Esophagus mucosa (tissue), 1 donor: ENCODE results near the gene SLC5A1. TPM values are rescaled to one million over a fixed set of nuclear protein-coding genes. Genes with fewer than 3 reads are reported as not detected.

Experiments
- ATAC-seq: fragments of 200-7000 bp; cut with Tn5 transposase; one replicate; pipeline ENCODE4 v1.9.1; 2020
- total RNA-seq: library from RNA; stranded (reverse); gene quantifications from one replicate; pipeline ENCODE4 v1.2.4, GENCODE V29; 2023
- donor health status: DM: yes; HTN: yes; CAD: no.

SLC5A1 gene
- total RNA-seq, result 8.1 TPM

GRCh38 chr22:32042924-32043323 is at the start of gene SLC5A1:
Gene SLC5A1, plus strand, starts transcription at chr22:32043261. Its CDS starts 21 bp downstream, at chr22:32043282.
- peak; percentile 87 for ATAC-seq

DNA sequence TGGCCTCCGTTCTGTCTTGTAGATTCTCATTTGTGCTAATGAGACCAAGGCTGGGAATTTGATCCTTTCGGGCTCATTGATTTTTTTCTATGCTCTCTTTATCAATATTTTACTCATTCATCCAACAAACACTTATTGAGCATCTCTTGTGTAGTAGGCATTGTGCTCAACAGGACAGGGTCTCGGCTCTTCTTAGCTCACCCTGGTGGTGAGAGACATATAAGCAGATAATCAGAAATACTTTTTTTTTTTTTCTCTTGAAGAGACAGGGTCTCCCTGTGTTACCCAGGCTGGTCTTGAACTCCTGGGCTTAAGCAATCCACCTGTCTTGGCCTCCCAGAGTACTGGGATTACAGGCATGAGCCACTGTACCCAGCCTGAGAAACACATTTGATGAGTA is 48.0 kb upstream of the SLC5A1 start:
- no peak for ATAC-seq

GRCh38 chr22:31995807-31996206 is 47.3 kb upstream of the SLC5A1 start:
- ATAC-seq, result no peak

DNA sequence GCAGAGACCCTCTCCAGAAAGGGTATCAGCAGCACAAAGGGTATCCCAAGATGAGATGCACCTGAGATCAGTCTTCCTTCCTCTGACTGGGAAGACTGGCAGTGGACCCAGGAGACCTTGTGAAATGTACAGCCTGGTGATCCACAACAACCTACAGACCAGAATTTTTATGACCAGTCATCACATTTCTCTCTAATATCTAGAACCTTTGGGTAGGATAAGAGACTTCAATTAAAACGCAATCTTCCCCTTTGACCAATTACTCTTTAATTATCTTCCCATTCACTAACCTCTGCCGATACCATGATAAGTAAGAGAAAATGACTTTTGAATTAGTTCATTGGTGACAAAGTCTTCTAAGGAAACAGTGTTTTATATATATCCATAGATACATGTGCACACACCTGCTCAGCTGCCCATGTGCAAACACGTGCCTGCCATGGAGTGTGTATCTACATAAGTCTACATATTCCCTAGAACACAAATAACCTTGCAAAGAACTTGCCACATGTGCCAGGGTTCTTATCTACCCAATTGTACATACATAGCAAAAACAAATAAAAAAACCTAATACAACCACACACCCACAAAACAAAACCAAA is 44.2 kb upstream of the SLC5A1 start:
- no peak for ATAC-seq

- ATAC-seq, result no peak
Measured at GRCh38 chr22:32000181-32000580, 42.9 kb upstream of the SLC5A1 start.

- ATAC-seq, result no peak
Measured at GRCh38 chr22:32005453-32005852, 37.6 kb upstream of the SLC5A1 start.

DNA sequence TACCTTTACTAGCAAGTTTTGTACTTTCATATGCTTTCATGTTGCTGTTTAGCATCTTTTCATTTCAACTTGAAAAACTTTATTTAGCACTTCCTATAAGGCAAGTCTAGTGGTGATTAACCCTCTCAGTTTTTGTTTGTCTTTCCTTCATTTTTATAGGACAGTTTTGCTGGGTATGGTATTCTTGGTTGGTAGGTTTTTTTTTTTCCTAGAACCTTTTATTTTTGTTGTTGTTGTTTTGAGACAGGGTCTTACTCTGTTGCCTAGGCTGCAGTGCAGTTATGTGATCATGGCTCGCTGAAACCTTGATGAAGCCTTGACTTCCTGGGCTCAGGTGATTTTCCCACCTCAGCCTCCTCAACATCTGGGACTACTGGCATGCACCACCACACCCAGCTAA is 29.9 kb upstream of the SLC5A1 start:
- no peak for ATAC-seq

DNA sequence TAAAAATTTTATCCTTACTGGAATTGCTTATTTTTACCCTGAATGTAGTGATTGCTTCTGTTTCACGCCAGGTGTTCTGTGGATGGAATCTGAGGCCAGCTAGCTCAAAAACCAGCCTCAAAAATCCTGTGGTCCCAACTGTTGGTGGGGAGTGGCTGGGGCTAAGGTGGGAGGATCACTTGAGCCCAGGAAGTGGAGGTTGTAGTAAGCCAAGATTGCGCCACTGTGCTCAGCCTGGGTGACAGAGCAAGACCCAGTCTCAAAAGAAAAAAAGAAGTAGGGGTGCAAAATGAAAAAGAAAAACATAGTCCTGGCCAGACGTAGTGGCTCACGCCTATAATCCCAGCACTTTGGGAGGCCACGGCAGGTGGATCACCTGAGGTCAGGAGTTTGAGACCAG is 27.0 kb upstream of the SLC5A1 start:
- ATAC-seq, result no peak

DNA sequence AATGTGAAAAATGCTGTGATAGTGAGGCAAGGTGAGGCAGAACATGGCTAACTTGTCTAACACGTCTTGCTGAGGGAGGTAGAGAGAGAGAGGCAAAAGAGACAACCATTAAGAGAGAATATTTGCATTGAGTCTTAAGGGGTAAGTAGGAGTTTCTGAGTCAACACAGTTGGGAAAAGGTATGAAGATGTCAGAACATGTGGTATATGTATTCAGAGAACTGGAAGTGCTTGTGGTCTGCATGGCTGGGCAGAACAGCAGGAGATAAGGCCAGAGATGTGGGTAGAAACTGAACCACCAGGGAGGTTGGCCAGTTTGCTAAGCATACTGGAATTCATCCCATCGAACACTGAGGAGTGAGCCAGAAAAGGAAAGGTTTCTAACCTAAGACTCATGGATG is 25.0 kb upstream of the SLC5A1 start:
- ATAC-seq, result no peak

DNA sequence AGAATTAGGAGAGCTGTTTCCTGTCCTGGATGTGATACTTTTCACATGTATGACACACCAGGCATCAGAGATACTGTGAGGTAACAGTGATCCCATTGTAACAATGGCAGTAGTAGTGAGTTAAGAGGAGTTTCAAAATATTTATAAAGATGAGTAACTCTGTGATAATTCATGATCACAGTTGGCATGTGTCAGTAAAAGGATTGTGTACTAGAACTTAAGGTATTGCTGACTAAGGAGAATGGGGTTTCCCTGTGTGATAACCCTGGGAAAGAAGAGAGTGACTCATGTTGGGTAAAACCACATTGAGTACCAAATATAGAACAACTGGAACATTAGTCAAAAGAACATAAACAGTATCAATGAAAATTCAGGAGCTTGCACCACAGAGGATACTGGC is 22.9 kb upstream of the SLC5A1 start:
- peak; percentile 96 for ATAC-seq

DNA sequence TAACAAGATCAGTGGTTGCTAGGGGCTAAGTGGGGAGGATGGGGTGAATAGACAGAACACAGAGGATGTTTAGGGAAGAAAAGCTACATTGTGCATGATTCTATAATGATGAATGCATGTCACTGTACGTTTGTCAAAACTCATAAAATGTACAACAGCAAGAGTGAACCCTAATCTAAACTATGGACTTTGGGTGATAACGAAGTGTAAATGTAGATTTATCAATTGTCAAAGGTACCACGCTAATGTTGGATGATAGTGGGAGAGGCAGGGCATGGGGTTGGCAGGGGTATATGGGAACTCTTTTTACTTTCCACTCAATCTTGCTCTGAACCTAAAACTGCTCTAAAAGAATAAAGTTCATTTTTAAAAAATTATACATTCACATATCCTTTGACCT is 21.3 kb upstream of the SLC5A1 start:
- ATAC-seq, result no peak

- ATAC-seq, result no peak
Measured at GRCh38 chr22:32023251-32023827, 19.7 kb upstream of the SLC5A1 start.

GRCh38 chr22:32024796-32025195 is 18.3 kb upstream of the SLC5A1 start:
- ATAC-seq, result peak; percentile 66

DNA sequence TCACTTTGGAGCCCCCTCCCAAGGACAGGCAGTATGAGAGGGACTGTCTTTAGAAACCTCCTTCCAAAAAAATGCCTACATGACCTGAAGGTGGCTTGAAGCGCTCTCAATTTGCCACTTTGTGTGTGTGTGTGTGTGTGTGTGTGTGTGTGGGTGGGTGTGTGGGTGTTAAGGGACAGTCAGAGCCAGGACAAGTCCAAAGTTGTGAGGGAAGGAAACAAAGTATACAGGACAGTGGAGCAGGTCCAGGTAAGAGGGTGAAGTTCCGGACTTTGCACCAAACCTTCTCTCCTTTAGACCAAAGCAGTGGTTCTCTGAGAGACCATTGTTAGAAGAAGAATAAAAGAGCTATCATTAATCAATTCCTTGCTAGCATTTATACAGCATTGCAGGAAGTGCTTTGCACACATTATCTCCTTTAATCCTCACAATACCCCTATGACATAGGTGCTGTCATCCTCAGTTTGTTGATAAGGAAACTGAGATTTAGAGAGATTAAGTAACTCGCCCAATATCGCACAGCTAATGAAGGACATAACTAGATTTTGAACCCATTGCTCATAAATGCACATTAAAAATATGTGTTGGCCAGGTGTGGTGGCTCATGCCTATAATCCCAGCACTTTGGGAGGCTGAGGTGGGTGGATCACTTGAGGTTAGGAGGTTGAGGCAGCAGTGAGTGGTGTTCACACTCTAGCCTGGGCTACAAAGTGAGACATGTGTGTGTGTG is 12.4 kb upstream of the SLC5A1 start:
- ATAC-seq, result no peak

DNA sequence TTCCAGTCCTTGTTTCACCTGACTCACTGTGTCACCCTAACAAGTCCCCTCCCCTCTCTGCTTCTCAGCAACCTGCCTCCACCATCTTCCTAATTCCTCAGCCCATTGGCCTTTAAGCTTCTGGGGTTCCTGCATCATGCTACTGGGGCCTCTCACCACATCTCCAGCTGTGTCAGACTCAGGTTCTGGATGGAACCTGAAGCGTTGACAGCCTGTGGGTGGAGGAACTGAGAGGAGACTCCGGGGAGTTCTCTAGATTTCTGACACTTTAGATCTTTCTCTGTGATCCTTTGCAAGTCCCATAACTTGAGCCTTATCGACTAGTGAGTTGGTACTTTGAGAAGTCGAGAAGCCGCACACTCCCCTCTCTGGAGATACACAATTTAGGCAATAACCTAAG is 11.6 kb upstream of the SLC5A1 start:
- ATAC-seq, result no peak

GRCh38 chr22:32034275-32034674 is 8.8 kb upstream of the SLC5A1 start:
- ATAC-seq, result no peak

- ATAC-seq, result no peak
Measured at GRCh38 chr22:32037236-32037635, 5.8 kb upstream of the SLC5A1 start.

GRCh38 chr22:32040324-32040904 is 2.6 kb upstream of the SLC5A1 start:
- ATAC-seq, result no peak

DNA sequence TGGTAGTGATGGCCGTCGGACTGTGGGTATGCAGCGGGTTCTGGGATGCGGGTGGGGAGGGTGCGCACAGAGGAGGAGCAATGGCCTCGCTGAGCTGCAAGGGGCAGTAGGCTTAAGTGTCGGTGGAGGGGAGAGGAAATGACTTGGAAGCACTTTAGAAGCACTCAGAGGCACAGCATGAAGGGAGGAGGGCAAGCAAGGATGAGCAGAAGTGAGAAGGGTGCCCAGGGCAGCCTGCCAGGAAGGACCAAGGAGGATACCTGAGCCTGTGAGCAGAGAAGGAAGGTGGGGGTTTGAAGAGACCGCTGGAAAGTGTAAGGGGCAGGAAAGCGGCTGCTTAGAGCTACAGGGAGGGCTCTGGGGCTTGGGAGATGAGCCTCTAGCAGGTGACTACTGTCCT is 330 bp downstream of the SLC5A1 start:
- ATAC-seq, result no peak

DNA sequence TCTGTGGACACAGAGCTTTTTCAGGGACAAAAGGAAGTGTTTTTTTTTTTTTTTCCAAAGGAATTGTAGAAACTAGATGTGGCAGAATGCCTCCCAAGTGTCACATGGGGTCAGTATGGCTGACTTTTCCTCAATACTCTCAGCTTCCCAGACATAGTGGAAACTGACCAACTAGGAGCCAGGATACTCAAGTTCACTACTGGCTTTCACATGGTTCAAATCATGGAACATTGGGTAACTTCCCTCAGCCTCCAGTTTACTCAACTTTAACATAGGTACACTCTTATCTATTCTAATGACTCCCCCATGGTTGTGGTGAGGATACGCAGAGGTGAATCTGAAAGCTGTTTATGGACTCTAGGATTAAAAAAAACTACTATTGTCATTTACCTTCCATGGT is 1.4 kb downstream of the SLC5A1 start:
- no peak for ATAC-seq

GRCh38 chr22:32044913-32045312 is 1.9 kb downstream of the SLC5A1 start:
- ATAC-seq, result peak; percentile 71

- no peak for ATAC-seq
Measured at GRCh38 chr22:32048069-32048468, 5.0 kb downstream of the SLC5A1 start.

- peak; percentile 97 for ATAC-seq
Measured at GRCh38 chr22:32050678-32051515, 7.8 kb downstream of the SLC5A1 start.
